H9 (cell line): ENCODE measurements around the gene CEMIP2. TPM values are rescaled to one million over a fixed set of nuclear protein-coding genes. Genes with fewer than 3 reads are reported as not detected.

Experiments used
- DNase-seq: peaks from one replicate; pipeline ENCODE4 v3.0.0-alpha.2; 2017
- H2AFZ ChIP-seq: one replicate; pipeline ENCODE4 v1.6.1; 2013; ENCODE audit warnings: mild to moderate bottlenecking, low read length, control low read depth, moderate library complexity
- H2AK5ac ChIP-seq: 2 replicates; pipeline ENCODE4 v1.6.1; 2013; ENCODE audit warnings: low read length, control low read depth, mixed read lengths; ENCODE audit not compliant: insufficient read length
- H2BK120ac ChIP-seq: one replicate; pipeline ENCODE4 v1.6.1; 2013; ENCODE audit warnings: low read depth, mild to moderate bottlenecking, low read length, control low read depth, inconsistent platforms; ENCODE audit not compliant: poor library complexity, severe bottlenecking
- H2BK12ac ChIP-seq: 2 replicates; pipeline ENCODE4 v1.6.1; 2013; ENCODE audit warnings: low read length, control low read depth, mixed read lengths, low read depth; ENCODE audit not compliant: insufficient read length
- H2BK15ac ChIP-seq: 2 replicates; pipeline ENCODE4 v1.6.1; 2013; ENCODE audit warnings: low read depth, low read length, control low read depth
- H2BK20ac ChIP-seq: one replicate; pipeline ENCODE4 v1.6.1; 2013; ENCODE audit warnings: low read depth, mild to moderate bottlenecking, low read length, control low read depth, inconsistent platforms; ENCODE audit not compliant: poor library complexity, severe bottlenecking
- H2BK5ac ChIP-seq: 2 replicates; pipeline ENCODE4 v1.6.1; 2013; ENCODE audit warnings: low read length, control low read depth, mixed read lengths; ENCODE audit not compliant: insufficient read length
- H3K14ac ChIP-seq: 2 replicates; pipeline ENCODE4 v1.6.1; 2013; ENCODE audit warnings: low read length, control low read depth; ENCODE audit not compliant: insufficient read depth
- H3K18ac ChIP-seq: 2 replicates; pipeline ENCODE4 v1.6.1; 2013; ENCODE audit warnings: low read depth, mild to moderate bottlenecking, mixed read lengths, low read length, control low read depth; ENCODE audit not compliant: insufficient read length
- H3K23ac ChIP-seq: 2 replicates; pipeline ENCODE4 v1.6.1; 2013; ENCODE audit warnings: low read length, control low read depth, mixed read lengths, low read depth; ENCODE audit not compliant: insufficient read length
- H3K23me2 ChIP-seq: 2 replicates; pipeline ENCODE4 v1.6.1; 2013; ENCODE audit warnings: low read depth, mild to moderate bottlenecking, mixed read lengths, low read length, control low read depth; ENCODE audit not compliant: insufficient read length, poor library complexity, severe bottlenecking
- H3K27ac ChIP-seq: 2 replicates; pipeline ENCODE4 v1.5.1; 2013; ENCODE audit warnings: low read length, control low read depth, mixed read lengths, low read depth; ENCODE audit not compliant: insufficient read length
- H3K27me3 ChIP-seq: 2 replicates; pipeline ENCODE4 v1.6.1; 2013; ENCODE audit warnings: low read length, control low read depth, inconsistent platforms; ENCODE audit not compliant: insufficient read depth
- H3K4ac ChIP-seq: 2 replicates; pipeline ENCODE4 v1.6.1; 2013; ENCODE audit warnings: low read depth, mild to moderate bottlenecking, control low read depth, inconsistent platforms, low read length, moderate library complexity
- H3K4me1 ChIP-seq: 2 replicates; pipeline ENCODE4 v1.6.1; 2013; ENCODE audit warnings: low read length, control low read depth, inconsistent platforms; ENCODE audit not compliant: insufficient read depth
- H3K4me2 ChIP-seq: 2 replicates; pipeline ENCODE4 v1.6.1; 2013; ENCODE audit warnings: low read length, control low read depth, mixed read lengths; ENCODE audit not compliant: insufficient read length, insufficient read depth
- H3K56ac ChIP-seq: 2 replicates; pipeline ENCODE4 v1.6.1; 2013; ENCODE audit warnings: low read depth, mild to moderate bottlenecking, mixed read lengths, low read length, control low read depth; ENCODE audit not compliant: insufficient read length
- H3K79me1 ChIP-seq: 2 replicates; pipeline ENCODE4 v1.6.1; 2013; ENCODE audit warnings: low read depth, mild to moderate bottlenecking, moderate library complexity, low read length, control low read depth, inconsistent platforms; ENCODE audit not compliant: insufficient read depth, poor library complexity, severe bottlenecking
- H3K79me2 ChIP-seq: 2 replicates; pipeline ENCODE4 v1.6.1; 2013; ENCODE audit warnings: low read length, control low read depth, inconsistent platforms; ENCODE audit not compliant: insufficient read depth
- H3K9ac ChIP-seq: 2 replicates; pipeline ENCODE4 v1.6.1; 2013; ENCODE audit warnings: low read length, control low read depth, mixed read lengths; ENCODE audit not compliant: insufficient read length; ENCODE audit errors: extremely low read depth
- H3K9me3 ChIP-seq: one replicate; pipeline ENCODE4 v1.6.1; 2013; ENCODE audit warnings: low read depth, low read length, inconsistent platforms; ENCODE audit not compliant: control insufficient read depth
- H3T11ph ChIP-seq: one replicate; pipeline ENCODE4 v1.6.1; 2013; ENCODE audit warnings: mild to moderate bottlenecking, low read length, control low read depth, inconsistent platforms
- H4K20me1 ChIP-seq: one replicate; pipeline ENCODE4 v1.6.1; 2013; ENCODE audit not compliant: control insufficient read depth, insufficient read length, insufficient read depth
- H4K5ac ChIP-seq: 2 replicates; pipeline ENCODE4 v1.6.1; 2013; ENCODE audit warnings: low read depth, mild to moderate bottlenecking, mixed read lengths, low read length, control low read depth; ENCODE audit not compliant: insufficient read length
- H4K8ac ChIP-seq: replicated peaks from 2 replicates; pipeline ENCODE4 v1.6.1; 2013; ENCODE audit warnings: low read length, control low read depth, mixed read lengths, low read depth; ENCODE audit not compliant: insufficient read length
- H4K91ac ChIP-seq: 2 replicates; pipeline ENCODE4 v1.6.1; 2013; ENCODE audit warnings: low read depth, mild to moderate bottlenecking, moderate library complexity, mixed read lengths, low read length, control low read depth; ENCODE audit not compliant: insufficient read length
- H3K27ac Mint-ChIP-seq, 3 experiments: 2 replicates in 2 of 3; 3 replicates in 1 of 3; pipeline ENCODE4 v1.8.0; 2020 to 2021; ENCODE audit warnings: mixed read lengths in 3 of 3, mild to moderate bottlenecking in 1 of 3, moderate library complexity in 1 of 3
- H3K27me3 Mint-ChIP-seq: 2 replicates; pipeline ENCODE4 v1.8.0; 2021; ENCODE audit warnings: low read depth, mild to moderate bottlenecking, moderate library complexity, mixed read lengths
- H3K36me3 Mint-ChIP-seq, 3 experiments: 2 replicates in 2 of 3; 3 replicates in 1 of 3; pipeline ENCODE4 v1.8.0; 2020 to 2021; ENCODE audit warnings: low read depth in 3 of 3, mixed read lengths in 3 of 3; ENCODE audit not compliant: insufficient read depth in 1 of 3
- H3K4me1 Mint-ChIP-seq, 2 experiments: 2 replicates each; pipeline ENCODE4 v1.8.0; 2020; ENCODE audit warnings: mixed read lengths in 2 of 2
- H3K4me3 Mint-ChIP-seq, 2 experiments: 2 replicates in 1 of 2; 3 replicates in 1 of 2; pipeline ENCODE4 v1.8.0; 2020 to 2021; ENCODE audit warnings: mild to moderate bottlenecking in 2 of 2, mixed read lengths in 2 of 2, moderate library complexity in 1 of 2
- H3K9me3 Mint-ChIP-seq, 2 experiments: 2 replicates in 1 of 2; 3 replicates in 1 of 2; pipeline ENCODE4 v1.8.0; 2020; ENCODE audit warnings: mild to moderate bottlenecking in 2 of 2, mixed read lengths in 2 of 2, moderate library complexity in 1 of 2
- CTCF ChIP-seq: fragments of 200-600 bp; sonication (generic); conservative IDR thresholded peaks from 3 replicates; pipeline ENCODE4 v1.8.0; 2021; ENCODE audit warnings: antibody characterized with exemption, mild to moderate bottlenecking
- WGBS: extraction: QIAGEN DNeasy Blood & Tissue Kit; methylation state at CpG from one replicate; pipeline ENCODE4 v1.1.7; 2013; ENCODE audit warnings: missing lambda C conversion rate, low lambda C conversion rate, mixed read lengths; ENCODE audit not compliant: insufficient read length; ENCODE audit errors: extremely low coverage; 5-methylcytosine and 5-hydroxymethylcytosine counted together
- total RNA-seq: library from RNA; stranded (reverse); gene quantifications from 2 replicates; pipeline ENCODE4 v1.2.1, GENCODE V29; 2021

Gene CEMIP2
- total RNA-seq, 1 experiment from 2014 or later, result 77.2 TPM

- H3K9ac ChIP-seq, result no peak overlapping the region
- no peak overlapping the region for H2AK5ac ChIP-seq
- no peaks in the 10 kb centered on the region for H3K9me3 ChIP-seq
- no peak overlapping the region for H3K27ac ChIP-seq
- H2BK12ac ChIP-seq, result no peak overlapping the region
- no peak overlapping the region for H2BK15ac ChIP-seq
- H3K79me1 ChIP-seq, result no peaks in the 10 kb centered on the region
- H3K4ac ChIP-seq, result no peak overlapping the region
- H2AFZ ChIP-seq, result no peak overlapping the region
- Mint-ChIP-seq H3K4me3 (peak overlapping the region; percentile 4 to 83; a peak in 3 of 5 replicates), H3K4me1 (peaks cover 24 to 31% of the 10 kb centered on the region in 2 experiments), H3K36me3 (peaks cover 0 to 5% (median 2%) of the 10 kb centered on the region in 3 experiments; a peak in 2 of 7 replicates), H3K27ac (no peak overlapping the region; a peak in 1 of 7 replicates), H3K9me3 (no peaks in the 10 kb centered on the region; a peak in 1 of 5 replicates), H3K27me3 (peaks cover 12% of the 10 kb centered on the region)
- no peaks in the 10 kb centered on the region for H4K20me1 ChIP-seq
- peak overlapping the region; percentile 77 for H3K4me2 ChIP-seq
- H3K18ac ChIP-seq, result no peak overlapping the region
- DNase-seq, result no peak
- peaks cover 18% of the 10 kb centered on the region for H3K23me2 ChIP-seq
- H3K4me1 ChIP-seq, result no peaks in the 10 kb centered on the region; the same call in 1 of the 2 replicates
- H2BK120ac ChIP-seq, result no peak overlapping the region
- peaks cover 5% of the 10 kb centered on the region; the same call in 1 of the 2 replicates for H3K79me2 ChIP-seq
- no peaks in the 10 kb centered on the region; the same call in 1 of the 2 replicates for H3K27me3 ChIP-seq
- H2BK20ac ChIP-seq, result no peak overlapping the region
- no peak overlapping the region for H3K56ac ChIP-seq
- no peak overlapping the region for H3K23ac ChIP-seq
- H4K91ac ChIP-seq, result no peak overlapping the region
- no peak for TF ChIP-seq CTCF
- no peak overlapping the region for H3K14ac ChIP-seq
- no peak overlapping the region for H4K8ac ChIP-seq
- H2BK5ac ChIP-seq, result no peak overlapping the region
- WGBS, result no CpG with 5 or more reads among the region's 3 CpGs
- H3T11ph ChIP-seq, result no peak overlapping the region
- no peak overlapping the region for H4K5ac ChIP-seq
These were observed 1.9 kb upstream of the CEMIP2 start for GRCh38 chr9:71770170-71770569.
